Retinal pigment epithelial cell (primary cell): ENCODE results near the gene EIF4E2.

Experiments used
- DNase-seq: peaks from one replicate; pipeline ENCODE4 v3.0.0-alpha.2; 2010; ENCODE audit warnings: low read depth
- H3K4me3 ChIP-seq: 2 replicates; pipeline ENCODE4 v1.5.1; 2011; ENCODE audit warnings: mild to moderate bottlenecking, low read length, control low read depth, moderate library complexity
- CTCF ChIP-seq: conservative IDR thresholded peaks from 2 replicates; pipeline ENCODE4 v1.5.1; 2011; ENCODE audit warnings: low read depth, low read length, control low read depth, inconsistent platforms

Gene EIF4E2

DNA sequence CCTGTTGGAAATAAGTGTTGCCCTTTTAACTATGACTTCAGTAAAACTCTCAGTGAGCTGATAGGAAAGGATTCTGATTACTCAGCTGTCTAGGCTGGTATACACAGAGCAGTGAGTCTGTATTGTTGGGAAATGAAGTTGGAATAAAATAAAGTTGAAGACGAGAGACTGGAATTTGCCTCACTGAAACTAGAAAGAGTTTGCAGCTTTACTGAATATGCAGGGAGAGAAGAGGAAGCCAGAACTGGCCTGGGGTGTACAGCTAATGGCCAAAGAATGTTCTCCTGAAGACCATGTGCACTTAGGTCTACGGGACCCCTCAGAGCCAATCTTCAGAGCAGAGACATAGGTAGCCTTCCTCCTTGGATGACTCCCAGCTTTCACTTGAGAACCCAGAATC, 26.5 kb downstream of the EIF4E2 start:
- no peak overlapping the region for H3K4me3 ChIP-seq
- no peak for TF ChIP-seq CTCF
- DNase-seq, result no peak

DNA sequence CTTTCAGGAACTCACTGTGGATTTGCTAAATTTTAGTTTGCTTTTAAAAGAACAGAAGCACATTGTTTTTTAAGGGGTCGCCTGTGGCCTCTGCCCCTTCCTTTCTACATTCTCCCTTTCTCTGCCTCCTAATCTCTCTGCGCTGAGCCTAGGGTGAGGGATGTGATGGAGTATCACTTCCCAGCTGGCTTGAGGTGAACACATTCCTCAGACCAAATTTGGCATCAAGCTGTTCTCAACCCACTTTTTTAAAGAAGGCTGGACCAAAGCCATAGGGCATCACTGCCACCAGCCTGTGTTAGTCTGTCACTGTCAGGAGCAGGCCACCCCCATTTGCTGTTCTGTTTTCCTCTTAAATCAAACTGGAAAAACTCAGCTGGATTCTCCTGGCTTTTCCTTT, 27.4 kb downstream of the EIF4E2 start:
- DNase-seq, result no peak
- H3K4me3 ChIP-seq, result no peak overlapping the region
- TF ChIP-seq CTCF, result no peak

- no peak for TF ChIP-seq CTCF
These were observed 28.1 kb downstream of the EIF4E2 start for GRCh38 chr2:232578626-232579025.

GRCh38 chr2:232580648-232580981, 30.1 kb downstream of the EIF4E2 start:
- no peak overlapping the region for H3K4me3 ChIP-seq
- TF ChIP-seq CTCF, result no peak
- no peak for DNase-seq

More at GRCh38 chr2:232578626-232579025, 28.1 kb downstream of the EIF4E2 start:
- no peak overlapping the region for H3K4me3 ChIP-seq
- DNase-seq, result no peak

- TF ChIP-seq CTCF, result no peak
- no peak overlapping the region for H3K4me3 ChIP-seq
- DNase-seq, result no peak
These were observed 31.2 kb downstream of the EIF4E2 start for GRCh38 chr2:232581725-232582124.

DNA sequence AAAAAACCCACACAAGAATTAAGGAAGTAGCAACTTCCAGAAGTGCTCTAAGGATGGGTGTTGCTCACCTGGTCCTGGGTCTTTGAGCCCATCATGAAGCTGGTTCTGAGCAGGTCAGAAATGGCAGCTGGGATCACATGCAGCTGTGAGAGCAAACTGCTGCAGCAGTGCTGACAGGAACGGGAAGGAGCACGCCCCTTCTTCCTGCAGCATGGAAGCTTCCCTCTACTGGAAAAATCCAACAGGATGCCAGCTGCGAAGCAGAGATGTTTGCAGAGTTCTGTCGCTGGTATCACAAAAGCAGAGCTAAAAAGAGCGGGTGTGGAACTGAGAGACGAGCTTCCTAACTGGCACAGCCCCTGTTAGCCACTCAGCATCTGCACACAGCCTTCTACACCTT, 33.7 kb downstream of the EIF4E2 start:
- H3K4me3 ChIP-seq, result no peak overlapping the region
- no peak for TF ChIP-seq CTCF
- DNase-seq, result no peak

DNA sequence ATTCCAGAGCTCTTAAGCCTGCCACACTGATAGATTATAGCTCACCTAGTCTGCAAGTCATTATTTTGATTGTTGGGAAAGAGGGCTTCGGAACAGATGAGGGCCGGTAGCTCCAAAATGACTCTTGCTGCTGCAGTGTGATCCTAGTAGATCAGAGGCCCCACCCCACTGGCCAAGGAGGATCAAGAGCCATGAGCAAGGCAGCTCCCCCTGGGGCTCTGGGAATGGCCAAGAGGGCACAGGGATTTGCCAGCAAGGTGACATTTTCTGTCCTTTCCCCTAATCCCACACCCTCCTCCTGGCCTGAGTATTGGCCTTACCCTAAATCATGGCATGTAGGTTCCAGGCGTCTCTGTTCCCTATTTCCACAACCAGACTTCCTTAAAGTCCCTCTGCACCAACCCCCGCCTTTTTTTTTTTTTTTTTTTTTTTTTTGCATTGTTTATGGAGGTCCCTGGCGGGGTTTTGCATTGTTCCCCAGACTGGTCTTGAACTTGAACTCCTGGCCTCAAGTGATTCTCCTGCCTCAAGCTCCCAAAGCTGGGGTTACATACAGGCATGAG, 36.5 kb downstream of the EIF4E2 start:
- no peak for DNase-seq

More for the DNA sequence above, 36.5 kb downstream of the EIF4E2 start:
- H3K4me3 ChIP-seq, result no peak overlapping the region
- TF ChIP-seq CTCF, result no peak
